ENCODE measurements around the gene HIPK1. TPM values are rescaled to one million over a fixed set of nuclear protein-coding genes. Genes with fewer than 3 reads are reported as not detected.

Gene HIPK1
- total RNA-seq, 2 experiments from 2014 or later: 20.4 to 52.6 TPM

DNA sequence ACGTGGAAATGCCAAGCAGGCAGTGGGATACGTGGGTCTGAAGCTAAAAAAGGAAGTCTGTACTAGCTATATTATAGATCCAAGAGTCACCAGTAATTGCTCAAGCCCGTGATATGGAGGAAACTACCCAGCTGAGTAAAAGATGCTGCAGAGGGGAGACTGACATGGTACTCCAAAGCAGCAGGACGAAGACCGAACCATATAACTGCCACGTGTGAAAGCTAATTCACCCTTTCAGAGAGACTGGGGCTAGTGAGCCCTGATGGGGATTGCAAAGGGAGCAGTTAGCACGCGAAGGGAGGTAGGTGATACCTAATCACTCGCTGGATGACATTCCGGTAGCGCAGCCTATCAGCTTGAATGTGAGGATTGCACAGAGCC lies 24.8 kb upstream of the HIPK1 start:
- H3K4me2 ChIP-seq (ENCODE audit: low read length): peak overlapping the region; percentile 96
- TF ChIP-seq, protein P1, sequence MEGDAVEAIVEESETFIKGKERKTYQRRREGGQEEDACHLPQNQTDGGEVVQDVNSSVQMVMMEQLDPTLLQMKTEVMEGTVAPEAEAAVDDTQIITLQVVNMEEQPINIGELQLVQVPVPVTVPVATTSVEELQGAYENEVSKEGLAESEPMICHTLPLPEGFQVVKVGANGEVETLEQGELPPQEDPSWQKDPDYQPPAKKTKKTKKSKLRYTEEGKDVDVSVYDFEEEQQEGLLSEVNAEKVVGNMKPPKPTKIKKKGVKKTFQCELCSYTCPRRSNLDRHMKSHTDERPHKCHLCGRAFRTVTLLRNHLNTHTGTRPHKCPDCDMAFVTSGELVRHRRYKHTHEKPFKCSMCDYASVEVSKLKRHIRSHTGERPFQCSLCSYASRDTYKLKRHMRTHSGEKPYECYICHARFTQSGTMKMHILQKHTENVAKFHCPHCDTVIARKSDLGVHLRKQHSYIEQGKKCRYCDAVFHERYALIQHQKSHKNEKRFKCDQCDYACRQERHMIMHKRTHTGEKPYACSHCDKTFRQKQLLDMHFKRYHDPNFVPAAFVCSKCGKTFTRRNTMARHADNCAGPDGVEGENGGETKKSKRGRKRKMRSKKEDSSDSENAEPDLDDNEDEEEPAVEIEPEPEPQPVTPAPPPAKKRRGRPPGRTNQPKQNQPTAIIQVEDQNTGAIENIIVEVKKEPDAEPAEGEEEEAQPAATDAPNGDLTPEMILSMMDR (conservative IDR thresholded peaks at IDR 0.05; ENCODE audit: low read length): no peak
- TF ChIP-seq EZH2phosphoT487 (IDR thresholded peaks at IDR 0.05; ENCODE audit: borderline replicate concordance, low read depth, low read length): no peak
- H3K36me3 ChIP-seq (ENCODE audit: insufficient read depth, low read length): peaks cover 60% of the 10 kb centered on the region
- TSS peak; percentile 68 for BruUV-seq (replicated peaks)
- peak overlapping the region; percentile 78; the same call in 1 of the 2 replicates for H2AFZ ChIP-seq (ENCODE audit: low read length)
- peak overlapping the region; percentile 99 for H3K4me3 ChIP-seq (ENCODE audit: low read depth, low read length, poor library complexity, severe bottlenecking)
- ChIA-PET CTCF (ENCODE audit: unreplicated experiment) (interaction anchor here (1.1 to 2.0 kb wide), 2 partner anchors 25 to 85 kb away, joined by 3 to 6 read pairs; partner anchors contain the start of gene HIPK1), POLR2A (interaction anchor here (0.6 to 3.9 kb wide), 25 partner anchors 11 to 881 kb away, joined by 3 to 68 read pairs (median 4); partner anchors contain the start of genes BCL2L15, HIPK1 and RSBN1)
- peak; percentile 67 for DNase-seq (ENCODE audit: low spot score)
- peaks cover 27% of the 10 kb centered on the region for H3K4me1 ChIP-seq (ENCODE audit: insufficient read depth, low read length, poor library complexity, severe bottlenecking)
- intact Hi-C loops (cut with micrococcal nuclease; ENCODE audit: unreplicated experiment): no loop called here
- H3K79me2 ChIP-seq (ENCODE audit: insufficient read depth, low read depth, low read length): peaks cover 43% of the 10 kb centered on the region
- no peaks in the 10 kb centered on the region for H3K9me2 ChIP-seq (ENCODE audit: insufficient read depth, low read length)
- H3K9me3 ChIP-seq (ENCODE audit: low read length): no peaks in the 10 kb centered on the region
- H4K20me1 ChIP-seq (ENCODE audit: insufficient read depth, low read length): no peaks in the 10 kb centered on the region
- peak overlapping the region; percentile 77 for H3K27ac ChIP-seq (ENCODE audit: low read depth, low read length, poor library complexity, severe bottlenecking)

DNA sequence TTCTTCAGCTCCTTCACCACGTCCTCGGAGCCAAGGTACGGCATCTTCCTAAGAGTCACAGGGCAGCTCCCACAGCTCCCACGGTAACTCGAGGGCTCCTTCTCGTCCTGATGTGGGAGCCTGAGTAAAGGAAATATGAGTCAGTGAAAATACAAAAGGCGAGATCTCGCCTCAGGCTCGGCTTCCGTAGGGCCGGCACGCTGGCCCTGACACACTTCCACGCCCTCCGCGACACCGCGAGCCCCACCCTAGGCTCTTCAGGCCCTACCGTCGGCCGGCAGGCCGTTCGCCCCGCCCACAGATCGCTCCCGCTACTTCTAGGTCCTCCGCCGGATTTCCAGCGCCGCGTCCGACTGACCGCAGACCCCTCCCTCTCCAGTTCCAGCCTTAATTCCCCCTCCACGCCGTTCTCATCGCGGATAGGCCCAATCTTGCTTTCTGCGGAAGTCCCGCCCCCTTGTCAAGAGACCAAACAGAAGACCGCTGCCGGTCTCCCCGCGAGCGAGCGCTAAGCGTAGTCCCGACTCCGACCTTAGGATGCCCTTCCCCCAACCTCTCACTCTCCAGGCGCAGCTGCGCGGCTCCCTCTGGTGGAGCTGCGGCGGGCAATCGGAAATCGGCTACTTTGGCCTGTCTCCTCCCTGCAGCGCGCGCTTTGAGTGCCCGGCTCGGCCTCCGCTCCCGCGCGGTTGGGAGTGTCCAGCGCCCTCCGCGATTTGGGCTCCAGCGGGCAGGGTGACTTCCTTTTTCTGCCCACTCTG lies 24.3 kb upstream of the HIPK1 start, which contains the start of the genes AP4B1 and DCLRE1B:
Gene AP4B1, minus strand, starts transcription at position 126 of the 761 bp plus-strand sequence. Its CDS starts 82 bp downstream, at position 44.
Gene DCLRE1B, plus strand, starts transcription at position 653 of the 761 bp plus-strand sequence. CDS start 261 bp downstream, outside the sequence.
- Histone ChIP-seq H3K9me2 (ENCODE audit: insufficient read depth, low read length) (no peaks in the 10 kb centered on the region), H3K36me3 (ENCODE audit: insufficient read depth, low read length) (peaks cover 60% of the 10 kb centered on the region), H4K20me1 (ENCODE audit: insufficient read depth, low read length) (no peaks in the 10 kb centered on the region), H2AFZ (ENCODE audit: low read length) (peak within 1 kb of the TSS; percentile 98), H3K79me2 (ENCODE audit: insufficient read depth, low read depth, low read length) (peaks cover 43% of the 10 kb centered on the region), H3K4me2 (ENCODE audit: low read length) (peak within 1 kb of the TSS; percentile 96), H3K27ac (ENCODE audit: low read depth, low read length, poor library complexity, severe bottlenecking) (peak within 1 kb of the TSS; percentile 77), H3K9me3 (ENCODE audit: low read length) (no peaks in the 10 kb centered on the region), H3K4me1 (ENCODE audit: insufficient read depth, low read length, poor library complexity, severe bottlenecking) (peaks cover 27% of the 10 kb centered on the region), H3K4me3 (ENCODE audit: low read depth, low read length, poor library complexity, severe bottlenecking) (peak within 1 kb of the TSS; percentile 99)
- DNase-seq (ENCODE audit: low spot score): peak; percentile 100
- intact Hi-C loops (cut with micrococcal nuclease; ENCODE audit: unreplicated experiment): loop anchor here (1.0 kb wide), 5 partner anchors 24 to 93 kb away; partner anchors contain the start of genes HIPK1, PTPN22 and RSBN1
- ChIA-PET POLR2A (interaction anchor here (0.6 to 3.9 kb wide), 20 partner anchors 11 to 881 kb away, joined by 3 to 68 read pairs (median 4); partner anchors contain the start of genes BCL2L15, HIPK1 and RSBN1), CTCF (ENCODE audit: unreplicated experiment) (interaction anchor here (1.1 to 2.0 kb wide), 2 partner anchors 24 to 86 kb away, joined by 3 to 6 read pairs; partner anchors contain the start of gene HIPK1)
- no TSS peak for BruUV-seq (replicated peaks)
- TF ChIP-seq, protein P1 (conservative IDR thresholded peaks at IDR 0.05; ENCODE audit: low read length): peak; percentile 71
- no peak for TF ChIP-seq EZH2phosphoT487 (IDR thresholded peaks at IDR 0.05; ENCODE audit: borderline replicate concordance, low read depth, low read length)

All from OCI-LY7 (cell line).